22Rv1 (cell line): Measurements from ENCODE around the gene NCK2.

Experiments
- H3K27ac ChIP-seq: fragments of 450-650 bp; 2 replicates; pipeline ENCODE4 v1.5.1; 2017
- CTCF ChIP-seq: fragments of 450-650 bp; IDR thresholded peaks from 2 replicates; pipeline ENCODE4 v1.5.1; 2017; ENCODE audit warnings: mild to moderate bottlenecking
- ZFX ChIP-seq: fragments of 450-650 bp; IDR thresholded peaks from 2 replicates; pipeline ENCODE4 v1.6.1; 2017; ENCODE audit warnings: antibody characterized with exemption, borderline replicate concordance

Gene NCK2

GRCh38 chr2:105929516-105929915 is 184.8 kb downstream of the NCK2 start:
- H3K27ac ChIP-seq, result no peak overlapping the region
- no peak for TF ChIP-seq ZFX
- TF ChIP-seq CTCF, result no peak

GRCh38 chr2:105932582-105932981 is 187.9 kb downstream of the NCK2 start:
- TF ChIP-seq CTCF (no peak), ZFX (no peak)
- H3K27ac ChIP-seq, result no peak overlapping the region

- no peak for TF ChIP-seq CTCF
- TF ChIP-seq ZFX, result no peak
- H3K27ac ChIP-seq, result no peak overlapping the region
These were observed 189.2 kb downstream of the NCK2 start for GRCh38 chr2:105933906-105934305.

- TF ChIP-seq CTCF (no peak), ZFX (no peak)
- no peak overlapping the region for H3K27ac ChIP-seq
These were observed 189.8 kb downstream of the NCK2 start for GRCh38 chr2:105934467-105934866.

- H3K27ac ChIP-seq, result no peak overlapping the region
These were observed 190.4 kb downstream of the NCK2 start for GRCh38 chr2:105935063-105935462.

GRCh38 chr2:105936954-105937353 is 192.2 kb downstream of the NCK2 start:
- no peak overlapping the region for H3K27ac ChIP-seq

More at GRCh38 chr2:105935063-105935462, 190.4 kb downstream of the NCK2 start:
- TF ChIP-seq ZFX (no peak), CTCF (no peak)

GRCh38 chr2:105937498-105938097 is 192.9 kb downstream of the NCK2 start:
- no peak overlapping the region for H3K27ac ChIP-seq
- TF ChIP-seq CTCF (no peak), ZFX (no peak)

More at GRCh38 chr2:105936954-105937353, 192.2 kb downstream of the NCK2 start:
- no peak for TF ChIP-seq ZFX
- TF ChIP-seq CTCF, result no peak
